Vein endothelial cell (primary cell): Measurements from ENCODE around the gene HCN3. TPM values are rescaled to one million over a fixed set of nuclear protein-coding genes. Genes with fewer than 3 reads are reported as not detected.

Experiments used
- total RNA-seq: library from RNA; depleted of rRNA; stranded (reverse); fragments of >200 nt; gene quantifications from 2 replicates; pipeline ENCODE4 v1.2.3, GENCODE V29; 2012

Gene HCN3
- total RNA-seq, result 0.65 and 1.3 TPM in 2 replicates

GRCh38 chr1:155277070-155277901 is at the start of gene HCN3:
HCN3 (plus strand) TSS chr1:155277463; CDS start chr1:155277591, 128 bp downstream.

GRCh38 chr1:155255243-155256007 is 21.8 kb upstream of the HCN3 start, which contains the start of gene ENTREP3:
ENTREP3 (minus strand) TSS chr1:155255483; CDS start chr1:155254877, 606 bp downstream.

GRCh38 chr1:155261852-155262673 is 15.2 kb upstream of the HCN3 start, which contains the start of gene SCAMP3:
SCAMP3 (minus strand) TSS chr1:155262360; CDS start chr1:155262151, 209 bp downstream.

GRCh38 chr1:155273343-155274245 is 3.7 kb upstream of the HCN3 start, which contains the start of gene CLK2:
CLK2 (minus strand) TSS chr1:155273504; CDS start chr1:155270977, 2,527 bp downstream.

GRCh38 chr1:155301342-155301841 is 24.1 kb downstream of the HCN3 start, which contains the start of gene PKLR:
PKLR (minus strand) TSS chr1:155301438; CDS start chr1:155301395, 43 bp downstream.

GRCh38 chr1:155308493-155309422 is 31.5 kb downstream of the HCN3 start, which contains the start of gene FDPS:
FDPS (plus strand) TSS chr1:155308866; CDS start chr1:155309790, 924 bp downstream.

GRCh38 chr1:155320661-155321617 is 43.7 kb downstream of the HCN3 start, which contains the start of gene RUSC1:
RUSC1 (plus strand) TSS chr1:155320894; CDS start chr1:155321774, 880 bp downstream.

Other genes with a start within 250 kb of the HCN3 start
- gene DCST2, start 243.7 kb upstream of the HCN3 start, total RNA-seq, result not detected in 2 replicates
- not detected in 2 replicates for gene DCST1, start 243.6 kb upstream of the HCN3 start, total RNA-seq
- 508 and 513 TPM in 2 replicates for gene ADAM15, start 226.1 kb upstream of the HCN3 start, total RNA-seq
- 11.7 and 12.7 TPM in 2 replicates for gene EFNA4, start 213.7 kb upstream of the HCN3 start, total RNA-seq
- gene EFNA3, start 198.6 kb upstream of the HCN3 start, total RNA-seq, result 1.6 and 3.6 TPM in 2 replicates
- gene EFNA1, start 149.6 kb upstream of the HCN3 start, total RNA-seq, result 84.4 and 125 TPM in 2 replicates
- gene SLC50A1, start 141.6 kb upstream of the HCN3 start, total RNA-seq, result 28.1 and 31.6 TPM in 2 replicates
- 42.5 and 53.3 TPM in 2 replicates for gene DPM3, start 136.9 kb upstream of the HCN3 start, total RNA-seq
- gene KRTCAP2, start 104.2 kb upstream of the HCN3 start, total RNA-seq, result 81.0 and 141 TPM in 2 replicates
- 6.9 and 12.0 TPM in 2 replicates for gene TRIM46, start 103.6 kb upstream of the HCN3 start, total RNA-seq
- 15.8 and 16.7 TPM in 2 replicates for gene THBS3, start 69.6 kb upstream of the HCN3 start, total RNA-seq
- 42.1 and 44.7 TPM in 2 replicates for gene MTX1, start 68.8 kb upstream of the HCN3 start, total RNA-seq
- gene ENTREP3, start 22.0 kb upstream of the HCN3 start, total RNA-seq, result 8.2 and 9.5 TPM in 2 replicates
- gene SCAMP3, start 15.1 kb upstream of the HCN3 start, total RNA-seq, result 43.1 and 51.0 TPM in 2 replicates
- gene CLK2, start 4.0 kb upstream of the HCN3 start, total RNA-seq, result 27.3 and 27.4 TPM in 2 replicates
- gene PKLR, start 24.0 kb downstream of the HCN3 start, total RNA-seq, result not detected in 2 replicates
- 260 and 393 TPM in 2 replicates for gene FDPS, start 31.4 kb downstream of the HCN3 start, total RNA-seq
- gene RUSC1, start 43.4 kb downstream of the HCN3 start, total RNA-seq, result 18.6 and 19.2 TPM in 2 replicates